Liver (tissue), 3 donors: ENCODE measurements around the gene NELL1.

Experiments used
- CTCF ChIP-seq: fragments of 150-350 bp; IDR thresholded peaks from 2 replicates; pipeline ENCODE4 v1.5.1; 2017; ENCODE audit warnings: improper control_type of control experiment, low read depth, low read length; ENCODE audit not compliant: missing input control
- FOXA1 ChIP-seq: IDR thresholded peaks from 2 replicates; pipeline ENCODE4 v1.6.1; 2016; ENCODE audit warnings: antibody characterized with exemption
- HNF4G ChIP-seq: IDR thresholded peaks from 2 replicates; pipeline ENCODE4 v1.6.1; 2016; ENCODE audit warnings: antibody characterized with exemption
- JUND ChIP-seq, 2 donors: IDR thresholded peaks; 2 replicates each; pipeline ENCODE4 v1.6.1; 2016; ENCODE audit warnings: antibody characterized with exemption in 2 of 2
- MAX ChIP-seq: IDR thresholded peaks from 2 replicates; pipeline ENCODE4 v1.6.1; 2016; ENCODE audit warnings: antibody characterized with exemption
- REST ChIP-seq: IDR thresholded peaks from 2 replicates; pipeline ENCODE4 v1.6.1; 2016; ENCODE audit warnings: antibody characterized with exemption, mild to moderate bottlenecking
- SP1 ChIP-seq: IDR thresholded peaks from 2 replicates; pipeline ENCODE4 v1.6.1; 2018; ENCODE audit warnings: antibody characterized with exemption, mild to moderate bottlenecking
- YY1 ChIP-seq: IDR thresholded peaks from 2 replicates; pipeline ENCODE4 v1.6.1; 2016; ENCODE audit warnings: antibody characterized with exemption, mild to moderate bottlenecking
- ZBTB33 ChIP-seq: IDR thresholded peaks from 2 replicates; pipeline ENCODE4 v1.6.1; 2016; ENCODE audit warnings: antibody characterized with exemption
- donor health status: healthy.
- donor health status: healthy.

GRCh38 chr11:21604564-21604963, 935.2 kb downstream of the NELL1 start:
- TF ChIP-seq CTCF: no peak
- TF ChIP-seq MAX: no peak
- no peak for TF ChIP-seq YY1
- no peak for TF ChIP-seq HNF4G
- no peak for TF ChIP-seq JUND (IDR thresholded peaks at IDR 0.05)
- TF ChIP-seq FOXA1: no peak
- no peak for TF ChIP-seq ZBTB33
- TF ChIP-seq REST: no peak
- no peak for TF ChIP-seq SP1
